ENCODE data around the gene IFNAR1.
A peak's percentile ranks its signal among the peaks of the same experiment; 100 is the strongest.

The IFNAR1 gene

GRCh38 chr21:33324291-33325221 lies at the start of gene IFNAR1:
TSS of gene IFNAR1 (plus strand) at chr21:33324970. CDS start at chr21:33325056, 86 bp downstream.
- TF ChIP-seq, protein P1, sequence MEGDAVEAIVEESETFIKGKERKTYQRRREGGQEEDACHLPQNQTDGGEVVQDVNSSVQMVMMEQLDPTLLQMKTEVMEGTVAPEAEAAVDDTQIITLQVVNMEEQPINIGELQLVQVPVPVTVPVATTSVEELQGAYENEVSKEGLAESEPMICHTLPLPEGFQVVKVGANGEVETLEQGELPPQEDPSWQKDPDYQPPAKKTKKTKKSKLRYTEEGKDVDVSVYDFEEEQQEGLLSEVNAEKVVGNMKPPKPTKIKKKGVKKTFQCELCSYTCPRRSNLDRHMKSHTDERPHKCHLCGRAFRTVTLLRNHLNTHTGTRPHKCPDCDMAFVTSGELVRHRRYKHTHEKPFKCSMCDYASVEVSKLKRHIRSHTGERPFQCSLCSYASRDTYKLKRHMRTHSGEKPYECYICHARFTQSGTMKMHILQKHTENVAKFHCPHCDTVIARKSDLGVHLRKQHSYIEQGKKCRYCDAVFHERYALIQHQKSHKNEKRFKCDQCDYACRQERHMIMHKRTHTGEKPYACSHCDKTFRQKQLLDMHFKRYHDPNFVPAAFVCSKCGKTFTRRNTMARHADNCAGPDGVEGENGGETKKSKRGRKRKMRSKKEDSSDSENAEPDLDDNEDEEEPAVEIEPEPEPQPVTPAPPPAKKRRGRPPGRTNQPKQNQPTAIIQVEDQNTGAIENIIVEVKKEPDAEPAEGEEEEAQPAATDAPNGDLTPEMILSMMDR (IDR thresholded peaks at IDR 0.05; ENCODE audit: low read depth, low read length), result no peak; the same call in 1 of the 2 replicates
- DNase-seq (ENCODE audit: extremely low read depth, low read depth), result peak; percentile 98

DNA sequence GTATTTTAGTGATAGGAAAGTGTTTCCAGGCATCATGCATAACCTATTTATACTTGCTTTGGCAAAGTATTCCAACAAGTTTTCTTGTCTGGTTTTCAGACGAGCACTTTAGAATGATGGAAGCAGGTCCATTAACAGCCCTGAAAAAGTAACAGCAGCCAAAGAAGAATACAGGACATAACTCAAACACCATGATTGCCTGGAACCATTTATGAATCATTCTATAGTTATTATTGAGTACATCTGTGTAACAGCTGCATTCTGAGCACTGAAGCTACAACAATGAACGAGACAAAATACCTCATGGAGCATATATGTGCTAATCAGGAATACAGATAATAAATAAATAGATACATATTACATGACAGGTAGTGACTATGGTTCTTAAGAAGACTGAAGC lies 46.0 kb upstream of the IFNAR1 start:
- no peak for DNase-seq (ENCODE audit: extremely low read depth, low read depth)

GRCh38 chr21:33279330-33279820 lies 45.4 kb upstream of the IFNAR1 start:
- TF ChIP-seq, protein P1 (IDR thresholded peaks at IDR 0.05; ENCODE audit: low read depth, low read length), result no peak
- no peak for DNase-seq (ENCODE audit: extremely low read depth, low read depth)

More for the DNA sequence above, 46.0 kb upstream of the IFNAR1 start:
- TF ChIP-seq, protein P1 (IDR thresholded peaks at IDR 0.05; ENCODE audit: low read depth, low read length), result no peak

DNA sequence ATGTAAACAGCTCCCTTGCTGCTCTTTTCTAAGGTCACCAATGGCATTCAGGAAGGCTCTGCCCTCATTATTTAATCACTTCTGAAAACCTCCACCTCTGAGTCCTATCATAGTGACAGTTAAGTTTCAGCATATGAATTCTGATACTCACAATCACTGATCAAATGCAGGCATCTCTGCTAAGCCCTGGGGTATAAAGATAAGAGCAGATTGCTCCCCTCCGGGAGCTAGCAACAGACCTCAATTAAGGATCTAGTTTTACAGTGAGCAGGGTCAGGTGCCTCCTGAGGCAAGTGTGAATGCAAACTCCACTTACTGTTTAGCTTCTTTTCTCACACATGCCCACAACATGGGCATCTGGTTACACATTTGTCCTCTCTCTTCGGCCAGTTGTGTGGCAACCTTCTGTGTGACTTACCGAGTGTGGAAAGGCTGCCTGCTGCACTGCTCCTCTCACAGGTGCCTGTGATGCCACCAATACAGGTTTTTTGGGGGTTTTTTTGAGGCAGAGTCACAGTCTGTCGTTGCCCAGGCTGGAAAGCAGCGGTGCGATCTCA lies 43.6 kb upstream of the IFNAR1 start:
- TF ChIP-seq, protein P1 (IDR thresholded peaks at IDR 0.05; ENCODE audit: low read depth, low read length), result no peak
- DNase-seq (ENCODE audit: extremely low read depth, low read depth), result no peak

- DNase-seq (ENCODE audit: extremely low read depth, low read depth), result no peak
- TF ChIP-seq, protein P1 (IDR thresholded peaks at IDR 0.05; ENCODE audit: low read depth, low read length), result no peak
Measured at GRCh38 chr21:33283203-33283602, 41.6 kb upstream of the IFNAR1 start.

DNA sequence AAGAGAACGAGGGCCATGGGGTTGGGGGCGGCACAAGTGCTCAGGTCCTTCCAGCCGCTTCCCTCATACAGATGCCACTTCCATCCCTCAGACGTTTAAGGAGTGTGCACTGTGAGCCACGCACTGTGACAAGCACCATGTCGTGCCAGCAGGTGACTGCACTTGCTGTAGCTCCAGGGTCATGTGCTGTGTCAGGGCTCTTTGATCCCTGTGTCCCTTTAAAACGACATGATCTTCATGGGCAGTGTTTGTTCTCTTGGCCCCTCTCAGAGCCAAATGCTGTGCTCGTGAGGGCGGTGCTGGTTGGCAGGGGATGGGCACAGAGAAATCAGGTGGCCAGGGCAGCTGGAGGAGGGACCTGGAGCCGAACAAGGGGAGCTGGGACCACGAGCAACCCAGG lies 38.7 kb upstream of the IFNAR1 start:
- TF ChIP-seq, protein P1 (IDR thresholded peaks at IDR 0.05; ENCODE audit: low read depth, low read length), result no peak
- no peak for DNase-seq (ENCODE audit: extremely low read depth, low read depth)

All from AG09319 (cell line).